Lower lobe of right lung (tissue), 2 donors: Measurements from ENCODE around the gene HOXA10. TPM values are rescaled to one million over a fixed set of nuclear protein-coding genes. Genes with fewer than 3 reads are reported as not detected.

Experiments used
- ATAC-seq, 2 donors: fragments of 200-7000 bp; cut with Tn5 transposase; one replicate each; pipeline ENCODE4 v1.9.1; 2020 to 2022; ENCODE audit warnings: mild to moderate bottlenecking in 2 of 2, moderate library complexity in 2 of 2
- DNase-seq: peaks from one replicate; pipeline ENCODE4 v3.0.0-alpha.2; 2020
- H3K27ac ChIP-seq: fragments of 200-600 bp; one replicate; pipeline ENCODE4 v1.8.0; 2022
- H3K27me3 ChIP-seq: fragments of 200-600 bp; one replicate; pipeline ENCODE4 v1.8.0; 2022; ENCODE audit warnings: low read depth
- H3K36me3 ChIP-seq: fragments of 200-600 bp; one replicate; pipeline ENCODE4 v1.8.0; 2022; ENCODE audit warnings: mild to moderate bottlenecking
- H3K4me1 ChIP-seq: fragments of 200-600 bp; one replicate; pipeline ENCODE4 v1.8.0; 2022
- H3K4me3 ChIP-seq: fragments of 200-600 bp; one replicate; pipeline ENCODE4 v1.8.0; 2022; ENCODE audit warnings: mild to moderate bottlenecking
- H3K9me3 ChIP-seq: fragments of 200-600 bp; one replicate; pipeline ENCODE4 v1.8.0; 2022
- CTCF ChIP-seq: fragments of 200-600 bp; IDR thresholded peaks from one replicate; pipeline ENCODE4 v1.8.0; 2022; ENCODE audit warnings: antibody characterized with exemption, mild to moderate bottlenecking
- intact Hi-C: fragments of 100-400 bp; cut with DNase I; formaldehyde crosslinking; loops from one replicate; pipeline ENCODE4 v1.11.0; 2022
- total RNA-seq: library from RNA; stranded (reverse); fragmentation: NEBNext Ultra II Directional; extraction: Animal tissue kit (Norgen Biotek cat#: 25700); gene quantifications from one replicate; pipeline ENCODE4 v1.2.1, GENCODE V29; 2021
- donor health status: DM: no; HTN: yes; CAD: no; lungs with severe emphysema.

Gene HOXA10
- total RNA-seq, 1 donor from 2014 or later = 0.38 TPM

DNA sequence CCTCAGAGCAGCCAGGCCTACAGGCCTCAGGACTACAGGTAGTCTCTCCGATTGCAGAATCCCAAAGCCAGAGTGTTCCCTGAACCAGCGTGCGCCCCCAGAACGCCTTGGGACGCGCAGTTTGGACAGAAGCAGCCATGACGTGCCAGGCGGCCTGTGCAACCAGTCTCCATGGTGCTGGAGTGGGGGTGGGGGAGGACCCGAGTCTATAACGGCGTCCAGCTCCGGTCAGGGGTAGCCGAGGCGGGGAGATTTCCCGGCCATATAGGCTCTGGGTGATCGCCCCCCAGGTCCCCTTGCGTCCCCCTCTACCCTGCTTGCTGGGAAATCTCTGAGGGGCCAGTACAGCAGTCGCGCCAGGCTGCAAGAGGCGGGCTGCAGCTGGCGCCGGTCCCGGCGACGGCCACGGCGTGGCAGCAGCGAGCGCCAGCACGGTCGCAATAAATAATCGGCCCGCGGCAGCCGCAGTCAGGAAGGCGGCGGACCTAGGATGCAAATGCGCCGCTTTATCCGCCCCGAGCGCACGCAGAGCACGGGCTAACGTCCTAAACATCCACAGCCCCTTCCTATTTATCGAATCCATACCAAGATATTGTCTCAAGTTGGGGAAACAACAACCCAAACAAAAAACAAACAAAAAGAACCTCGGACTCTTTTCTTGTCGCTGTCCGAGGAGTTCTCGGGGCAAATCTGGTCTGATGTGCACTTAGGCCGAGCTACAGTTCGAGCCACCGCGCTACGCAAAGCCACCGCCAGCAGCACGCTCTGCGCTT, 23.4 kb downstream of the HOXA10 start:
- peak; percentile 90 for TF ChIP-seq CTCF
- no peaks in the 10 kb centered on the region for H3K36me3 ChIP-seq
- peaks cover 89% of the 10 kb centered on the region for H3K27me3 ChIP-seq
- H3K4me3 ChIP-seq = peak overlapping the region; percentile 60
- peaks cover 63% of the 10 kb centered on the region for H3K4me1 ChIP-seq
- no peaks in the 10 kb centered on the region for H3K9me3 ChIP-seq
- DNase-seq (peak; percentile 82), ATAC-seq (peak; percentile 75 to 87)
- peak overlapping the region; percentile 89 for H3K27ac ChIP-seq
- intact Hi-C loops = loop anchor here (10.0 kb wide), 1 partner anchor 776 kb away; no protein-coding TSS in a partner anchor

- intact Hi-C loops = loop anchor here (10.0 kb wide), 1 partner anchor 775 kb away; no protein-coding TSS in a partner anchor
- H3K36me3 ChIP-seq = no peaks in the 10 kb centered on the region
- H3K27ac ChIP-seq = peak overlapping the region; percentile 89
- H3K27me3 ChIP-seq = peaks cover 84% of the 10 kb centered on the region
- H3K4me1 ChIP-seq = peaks cover 55% of the 10 kb centered on the region
- peak overlapping the region; percentile 60 for H3K4me3 ChIP-seq
- ATAC-seq (no peak), DNase-seq (peak; percentile 41)
- H3K9me3 ChIP-seq = no peaks in the 10 kb centered on the region
- TF ChIP-seq CTCF = no peak
These were observed 24.1 kb downstream of the HOXA10 start for GRCh38 chr7:27149842-27150567.

- Histone ChIP-seq H3K27ac (peak overlapping the region; percentile 89), H3K4me3 (peak overlapping the region; percentile 60), H3K9me3 (no peaks in the 10 kb centered on the region), H3K4me1 (peaks cover 51% of the 10 kb centered on the region), H3K27me3 (peaks cover 82% of the 10 kb centered on the region), H3K36me3 (no peaks in the 10 kb centered on the region)
- no peak for TF ChIP-seq CTCF
- intact Hi-C loops = no loop called here
- no peak for DNase-seq
- no peak for ATAC-seq
These were observed 25.1 kb downstream of the HOXA10 start for GRCh38 chr7:27148756-27149641.

DNA sequence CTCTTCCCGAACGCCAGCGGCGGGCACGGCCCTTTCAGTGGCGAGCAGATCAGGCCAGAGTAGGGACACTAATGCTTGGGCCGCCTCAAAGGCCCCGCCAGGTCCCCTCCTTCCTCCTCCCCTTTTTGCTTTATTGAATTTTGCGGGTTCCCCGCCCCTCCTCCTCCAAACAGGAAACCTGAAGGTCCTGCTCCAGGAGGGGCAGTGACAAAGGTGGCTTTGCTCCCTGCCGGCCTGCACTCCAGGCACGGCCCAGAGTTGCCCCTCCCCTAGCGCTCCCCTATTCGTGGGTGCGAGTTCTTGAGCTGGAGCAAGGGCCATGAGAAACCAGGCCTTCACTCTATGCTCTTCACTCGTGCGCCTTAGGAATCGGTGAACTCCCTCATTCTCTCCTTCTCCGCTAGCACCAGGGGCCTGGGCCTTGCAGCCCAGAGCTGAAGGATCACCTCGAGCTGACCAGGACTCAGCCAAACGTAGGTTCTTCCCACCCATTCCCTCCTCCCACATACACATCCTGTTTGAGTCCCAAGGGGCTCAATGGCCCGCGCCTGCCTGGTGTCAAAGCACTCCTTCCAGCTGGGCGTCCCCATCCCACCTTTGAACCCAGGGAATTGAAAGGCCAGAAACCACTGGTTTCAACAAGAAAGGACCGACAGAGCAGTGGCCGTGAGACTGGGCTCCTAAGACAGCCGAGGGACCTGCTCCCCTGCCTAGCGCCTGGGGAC, 25.9 kb downstream of the HOXA10 start:
- peaks cover 51% of the 10 kb centered on the region for H3K4me1 ChIP-seq
- intact Hi-C loops = no loop called here

More for the DNA sequence above, 25.9 kb downstream of the HOXA10 start:
- no peak for TF ChIP-seq CTCF
- DNase-seq = peak; percentile 46
- ATAC-seq = no peak
- peak overlapping the region; percentile 60 for H3K4me3 ChIP-seq
- peak overlapping the region; percentile 89 for H3K27ac ChIP-seq
- no peaks in the 10 kb centered on the region for H3K36me3 ChIP-seq
- no peaks in the 10 kb centered on the region for H3K9me3 ChIP-seq
- peaks cover 82% of the 10 kb centered on the region for H3K27me3 ChIP-seq
